HUDEP-2 (cell line): ENCODE results near the gene SNORC.
A peak's percentile ranks its signal among the peaks of the same experiment; 100 is the strongest.

Experiments used
- DNase-seq, 76 experiments: peaks; one replicate each; lab custom pipeline; 2025; ENCODE audit not compliant: unreplicated experiment in 76 of 76; lab: John Stamatoyannopoulos, UW

The SNORC gene

GRCh38 chr2:232925153-232925820 is 55.2 kb downstream of the SNORC start:
- no peak for DNase-seq

GRCh38 chr2:232925821-232926156 is 55.7 kb downstream of the SNORC start:
- no peak for DNase-seq

GRCh38 chr2:232926431-232926939 is 56.4 kb downstream of the SNORC start:
- no peak for DNase-seq

GRCh38 chr2:232927032-232927792 is 57.1 kb downstream of the SNORC start:
- no peak for DNase-seq

GRCh38 chr2:232927793-232928550 is 57.9 kb downstream of the SNORC start:
- peak in 1 of 76 experiments; percentile 5 for DNase-seq
